MM.1S (cell line): ENCODE results near the gene FBXW7.

Source experiments
- DNase-seq: peaks from one replicate; pipeline ENCODE4 v3.0.0-alpha.2; 2015
- H2AFZ ChIP-seq: fragments of 300-600 bp; sonication (generic); 2 replicates; pipeline ENCODE4 v1.6.0; 2016; ENCODE audit warnings: antibody characterized with exemption, low read length
- H3F3A ChIP-seq: fragments of 300-600 bp; sonication (generic); 2 replicates; pipeline ENCODE4 v1.6.1; 2016; ENCODE audit warnings: mild to moderate bottlenecking, antibody characterized with exemption, low read length, moderate library complexity, mixed read lengths; ENCODE audit not compliant: insufficient read depth
- H3K27ac ChIP-seq: fragments of 300-600 bp; sonication (generic); 2 replicates; pipeline ENCODE4 v1.5.1; 2016; ENCODE audit warnings: mild to moderate bottlenecking, low read length
- H3K27me3 ChIP-seq: fragments of 300-600 bp; sonication (generic); replicated peaks from 2 replicates; pipeline ENCODE4 v1.6.0; 2016; ENCODE audit warnings: low read length; ENCODE audit not compliant: insufficient read depth
- H3K36me3 ChIP-seq: fragments of 300-600 bp; sonication (generic); replicated peaks from 2 replicates; pipeline ENCODE4 v1.6.1; 2016; ENCODE audit warnings: mild to moderate bottlenecking, low read length, mixed read lengths; ENCODE audit not compliant: insufficient read depth
- H3K4me1 ChIP-seq: fragments of 300-600 bp; sonication (generic); 2 replicates; pipeline ENCODE4 v1.6.1; 2016; ENCODE audit warnings: low read length, mixed read lengths
- H3K4me2 ChIP-seq: fragments of 300-600 bp; sonication (generic); 2 replicates; pipeline ENCODE4 v1.6.0; 2016; ENCODE audit warnings: low read depth, low read length
- H3K4me3 ChIP-seq: fragments of 300-600 bp; sonication (generic); 2 replicates; pipeline ENCODE4 v1.5.1; 2016; ENCODE audit warnings: low read length, mixed read lengths
- H3K79me2 ChIP-seq: fragments of 300-600 bp; sonication (generic); 2 replicates; pipeline ENCODE4 v1.6.1; 2016; ENCODE audit warnings: mixed run types, low read length, mixed read lengths
- H3K9ac ChIP-seq: fragments of 300-600 bp; sonication (generic); 2 replicates; pipeline ENCODE4 v1.6.1; 2016; ENCODE audit warnings: low read length, mixed read lengths
- H3K9me2 ChIP-seq: fragments of 300-600 bp; sonication (generic); replicated peaks from 2 replicates; pipeline ENCODE4 v1.6.1; 2016; ENCODE audit warnings: mild to moderate bottlenecking, low read length, mixed read lengths; ENCODE audit not compliant: insufficient read depth
- H3K9me3 ChIP-seq: fragments of 300-600 bp; sonication (generic); replicated peaks from 2 replicates; pipeline ENCODE4 v1.6.1; 2016; ENCODE audit warnings: mild to moderate bottlenecking, low read length, mixed read lengths; ENCODE audit not compliant: insufficient read depth
- H4K20me1 ChIP-seq: fragments of 300-600 bp; sonication (generic); 2 replicates; pipeline ENCODE4 v1.6.1; 2016; ENCODE audit warnings: mild to moderate bottlenecking, low read length, moderate library complexity, mixed read lengths; ENCODE audit not compliant: insufficient read depth
- CTCF ChIP-seq: fragments of 300-600 bp; sonication (generic); IDR thresholded peaks from 2 replicates; pipeline ENCODE4 v1.5.1; 2016; ENCODE audit warnings: antibody characterized with exemption, low read length, mixed read lengths
- EZH2 ChIP-seq: fragments of 300-600 bp; sonication (generic); optimal IDR thresholded peaks from 2 replicates; pipeline ENCODE3; 2017; ENCODE audit warnings: low read depth, mild to moderate bottlenecking, antibody characterized with exemption, low read length, mixed read lengths
- EZH2phosphoT487 ChIP-seq: fragments of 300-600 bp; sonication (generic); IDR thresholded peaks from 2 replicates; pipeline ENCODE4 v1.6.1; 2018; ENCODE audit warnings: antibody characterized with exemption, low read length

The FBXW7 gene

GRCh38 chr4:152369902-152370295 is 166.0 kb downstream of the FBXW7 start:
- H3K9me3 ChIP-seq: no peaks in the 10 kb centered on the region
- no peak overlapping the region for H2AFZ ChIP-seq
- no peak overlapping the region for H3K4me2 ChIP-seq
- no peaks in the 10 kb centered on the region for H3K9me2 ChIP-seq
- peaks cover 34% of the 10 kb centered on the region for H3K79me2 ChIP-seq
- H3K9ac ChIP-seq: no peak overlapping the region
- TF ChIP-seq EZH2: no peak
- TF ChIP-seq EZH2phosphoT487: no peak
- peak; percentile 12 for TF ChIP-seq CTCF
- no peak for DNase-seq
- no peak overlapping the region for H3K4me3 ChIP-seq
- H3K27ac ChIP-seq: no peak overlapping the region
- 0 out of 2 replicates have a peak, but pooled peaks cover 10% of the 10 kb centered on the region for H3K4me1 ChIP-seq
- H3K27me3 ChIP-seq: no peaks in the 10 kb centered on the region
- H3F3A ChIP-seq: no peaks in the 10 kb centered on the region
- H3K36me3 ChIP-seq: no peaks in the 10 kb centered on the region
- no peaks in the 10 kb centered on the region for H4K20me1 ChIP-seq

GRCh38 chr4:152369203-152369901 is 166.5 kb downstream of the FBXW7 start:
- Histone ChIP-seq H3K4me1 (0 out of 2 replicates have a peak, but pooled peaks cover 10% of the 10 kb centered on the region), H3K4me2 (no peak overlapping the region), H3K9me2 (no peaks in the 10 kb centered on the region), H4K20me1 (no peaks in the 10 kb centered on the region), H3K27ac (no peak overlapping the region), H3K36me3 (no peaks in the 10 kb centered on the region), H3K27me3 (no peaks in the 10 kb centered on the region), H3F3A (no peaks in the 10 kb centered on the region), H3K9me3 (no peaks in the 10 kb centered on the region), H3K79me2 (peaks cover 28% of the 10 kb centered on the region), H2AFZ (no peak overlapping the region), H3K9ac (no peak overlapping the region), H3K4me3 (no peak overlapping the region)
- TF ChIP-seq EZH2phosphoT487 (no peak), CTCF (no peak), EZH2 (no peak)
- no peak for DNase-seq

GRCh38 chr4:152368001-152368400 is 167.9 kb downstream of the FBXW7 start:
- H3K27me3 ChIP-seq: no peaks in the 10 kb centered on the region
- DNase-seq: no peak

More at GRCh38 chr4:152368001-152368400, 167.9 kb downstream of the FBXW7 start:
- TF ChIP-seq EZH2 (no peak), EZH2phosphoT487 (no peak), CTCF (no peak)
- Histone ChIP-seq H3K4me3 (no peak overlapping the region), H3K9ac (no peak overlapping the region), H4K20me1 (no peaks in the 10 kb centered on the region), H3K4me1 (0 out of 2 replicates have a peak, but pooled peaks cover 10% of the 10 kb centered on the region), H3K36me3 (no peaks in the 10 kb centered on the region), H3K9me3 (no peaks in the 10 kb centered on the region), H2AFZ (no peak overlapping the region), H3K9me2 (no peaks in the 10 kb centered on the region), H3K4me2 (no peak overlapping the region), H3K27ac (no peak overlapping the region), H3K79me2 (peaks cover 19% of the 10 kb centered on the region), H3F3A (no peaks in the 10 kb centered on the region)
